GM18499 (cell line): ENCODE results near the gene CD320.
"Not testable (repeated sequence)": the region's sequence is repeated elsewhere in the genome, so short reads cannot be mapped to it uniquely, and the experiment has no call there.

Experiments used
- ATAC-seq: cut with Tn5 transposase; IDR thresholded peaks from one replicate; pipeline ENCODE4 v1.9.1; 2021; ENCODE audit warnings: moderate number of reproducible peaks; ENCODE audit not compliant: insufficient read depth, unreplicated experiment

Gene CD320

GRCh38 chr19:8333767-8334457, 25.8 kb upstream of the CD320 start:
- ATAC-seq = no peak

GRCh38 chr19:8332976-8333766, 25.0 kb upstream of the CD320 start:
- ATAC-seq = no peak

DNA sequence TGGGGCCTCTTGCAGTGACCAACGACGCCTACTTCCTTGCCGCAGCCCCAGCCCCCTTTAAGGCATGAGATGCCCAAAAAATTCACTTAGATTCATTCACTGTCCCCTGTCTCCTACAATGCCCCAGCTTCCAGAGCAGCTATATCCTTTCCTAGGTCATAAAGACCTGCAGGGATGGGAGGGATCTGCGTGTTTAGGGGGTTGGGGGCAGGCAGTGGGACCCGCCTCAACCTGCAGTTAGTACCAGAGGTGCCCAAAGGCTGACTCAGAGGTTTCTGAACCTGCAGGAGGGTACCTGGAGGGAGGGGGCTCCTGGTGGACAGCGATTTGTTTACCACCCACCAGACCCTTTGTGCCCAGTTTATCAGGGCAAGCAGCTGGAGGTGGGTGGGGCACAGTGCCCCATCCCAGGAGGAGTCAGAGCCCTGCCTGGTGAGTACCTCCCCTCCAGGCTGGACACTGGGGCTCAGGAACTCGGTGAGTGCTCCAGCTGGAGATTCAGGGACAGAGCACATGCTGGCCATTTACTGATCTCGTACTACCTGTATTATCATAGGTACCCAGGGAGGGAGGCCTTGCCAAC, 23.2 kb upstream of the CD320 start:
- ATAC-seq = no peak

DNA sequence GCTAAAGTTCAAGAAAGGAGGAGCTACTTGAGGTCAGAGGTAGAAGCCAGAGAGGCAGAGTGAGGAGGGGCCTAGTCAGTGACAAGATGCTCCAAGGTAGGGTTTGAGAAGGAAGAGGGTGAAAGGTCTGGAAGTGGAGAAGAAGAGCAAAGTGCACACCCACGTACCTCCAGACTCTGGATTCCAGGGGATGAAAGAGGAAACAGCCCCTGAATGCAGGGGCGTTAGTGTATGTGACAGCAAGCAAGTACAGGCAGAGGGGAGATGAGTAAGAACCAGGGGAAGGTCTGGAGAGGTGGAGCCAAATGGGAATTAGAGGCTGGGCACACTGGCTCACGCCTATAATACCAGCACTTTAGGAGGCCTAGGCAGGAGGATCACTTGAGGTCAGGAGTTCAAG, 21.8 kb upstream of the CD320 start:
- ATAC-seq = no peak

DNA sequence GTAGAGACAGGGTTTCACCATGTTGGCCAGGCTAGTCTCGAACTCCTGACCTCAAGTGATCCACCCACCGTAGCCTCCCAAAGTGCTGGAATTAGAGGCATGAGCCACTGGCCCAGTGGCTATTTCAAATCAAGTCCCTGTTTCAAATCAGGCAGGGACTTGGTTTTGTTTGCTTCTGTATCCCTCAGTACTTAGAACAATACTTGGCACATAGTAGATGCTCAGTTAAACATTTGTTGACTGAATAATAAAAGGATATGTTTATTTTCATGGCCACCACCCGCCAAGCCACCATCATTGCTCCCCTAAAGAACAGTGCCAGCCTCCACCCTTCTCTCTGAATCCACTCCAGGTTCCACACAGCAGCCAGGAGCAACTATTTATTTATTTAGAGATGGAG, 17.3 kb upstream of the CD320 start:
- ATAC-seq = no peak

- no peak for ATAC-seq
Observed at GRCh38 chr19:8324186-8325050, 16.3 kb upstream of the CD320 start.

GRCh38 chr19:8323781-8324185, 15.6 kb upstream of the CD320 start:
- ATAC-seq = no peak

- ATAC-seq = no peak
Observed at GRCh38 chr19:8322638-8322997, 14.5 kb upstream of the CD320 start.

- no peak for ATAC-seq
Observed at GRCh38 chr19:8321986-8322637, 14.0 kb upstream of the CD320 start.

GRCh38 chr19:8321067-8321985, 13.2 kb upstream of the CD320 start, which contains the start of the genes NDUFA7 and RPS28:
Gene NDUFA7, minus strand, starts transcription at chr19:8321375. Its CDS starts 17 bp downstream, at chr19:8321358.
Gene RPS28, plus strand, starts transcription at chr19:8321496. Its CDS starts 35 bp downstream, at chr19:8321531.
- ATAC-seq = no peak

DNA sequence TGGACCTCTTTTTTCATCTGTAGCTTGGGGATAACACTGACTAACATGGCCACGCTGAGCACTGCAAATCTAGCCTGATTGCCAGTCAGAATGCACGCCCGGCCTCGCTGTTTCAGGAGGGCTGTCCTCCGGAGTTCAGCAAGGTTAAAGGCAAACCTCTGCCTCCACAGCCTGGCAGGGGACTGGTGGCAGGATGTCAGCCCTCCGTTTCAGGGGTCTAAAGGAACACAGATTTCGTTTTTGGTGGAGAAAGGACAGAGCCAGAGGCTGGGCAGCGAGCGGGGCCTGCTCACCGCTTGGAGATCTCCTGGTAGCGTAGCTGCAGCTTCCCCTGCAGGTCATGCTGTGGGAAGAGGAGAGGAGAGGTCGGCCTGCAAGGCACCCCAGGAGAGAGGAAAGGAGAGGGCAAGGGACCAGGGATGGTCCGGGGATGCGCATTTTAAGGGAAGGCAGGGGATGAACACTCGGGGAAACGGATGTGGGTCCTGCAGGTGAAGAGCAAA, 12.5 kb upstream of the CD320 start:
- no peak for ATAC-seq

- no peak for ATAC-seq
Observed at GRCh38 chr19:8319807-8320520, 11.8 kb upstream of the CD320 start.

DNA sequence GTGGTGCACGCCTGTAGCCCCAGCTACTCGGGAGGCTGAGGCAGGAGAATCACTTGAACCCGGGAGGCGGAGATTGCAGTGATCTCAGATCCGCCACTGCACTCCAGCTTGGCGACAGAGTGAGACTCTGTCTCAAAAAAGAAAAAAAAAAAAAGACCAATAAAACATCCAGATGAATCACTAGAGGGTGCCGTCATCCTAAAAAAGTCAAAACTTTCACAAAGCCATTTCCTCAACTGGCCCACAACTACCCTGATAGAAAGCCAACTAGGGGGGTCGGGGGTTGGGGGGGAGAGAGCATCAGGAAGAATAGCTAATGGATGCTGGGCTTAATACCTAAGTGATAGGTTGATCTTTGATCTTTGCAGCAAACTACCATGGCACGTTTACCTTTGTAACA, 10.7 kb upstream of the CD320 start:
- ATAC-seq = not testable (repeated sequence)

DNA sequence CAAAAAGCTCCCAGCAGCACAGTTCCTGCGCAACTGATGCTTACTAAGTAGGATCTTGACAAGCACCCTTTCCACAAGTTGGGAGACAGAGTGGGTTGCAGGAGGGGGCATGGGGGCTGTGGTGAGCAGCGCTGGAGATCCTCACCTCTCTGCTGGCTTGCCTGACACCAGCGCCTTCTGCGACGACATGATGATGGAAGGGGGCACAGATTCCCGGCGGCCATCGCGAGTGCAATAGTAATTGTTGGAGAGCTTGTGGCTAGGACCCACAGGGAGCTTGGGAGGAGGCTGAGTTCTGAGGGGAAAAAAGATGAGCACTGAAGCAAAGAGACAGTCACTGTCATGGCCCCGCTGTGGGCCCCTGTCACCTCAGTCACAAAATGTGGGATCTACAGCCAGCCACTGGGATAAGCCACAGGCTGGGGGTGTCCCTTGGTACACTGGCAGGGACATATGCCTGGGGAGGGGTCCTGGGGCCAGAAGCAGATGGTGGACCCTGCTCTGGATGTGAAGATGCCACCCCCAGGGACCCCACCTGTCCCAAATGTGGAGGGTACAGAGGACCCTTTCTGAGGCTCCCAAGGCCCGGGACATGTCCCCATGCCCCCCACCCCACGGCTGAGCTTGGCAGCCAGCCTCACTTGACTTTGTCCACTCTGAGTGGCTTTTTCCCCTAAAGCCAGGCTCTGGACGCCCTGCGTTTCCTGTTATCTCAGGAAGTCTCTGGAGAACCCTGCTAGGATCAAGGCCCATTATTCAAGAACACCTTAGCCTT, 8.4 kb upstream of the CD320 start:
- no peak for ATAC-seq

GRCh38 chr19:8314981-8315640, 7.0 kb upstream of the CD320 start:
- ATAC-seq = not testable (repeated sequence)

- ATAC-seq = no peak
Observed at GRCh38 chr19:8311461-8312260, 3.5 kb upstream of the CD320 start.
